Esophagus squamous epithelium (tissue), 5 donors: ENCODE measurements around the gene INSYN1. TPM values are rescaled to one million over a fixed set of nuclear protein-coding genes. Genes with fewer than 3 reads are reported as not detected.
"Not testable (repeated sequence)": the region's sequence is repeated elsewhere in the genome, so short reads cannot be mapped to it uniquely, and the experiment has no call there.

Experiments used
- DNase-seq: peaks from one replicate; lab custom pipeline; 2025; lab: John Stamatoyannopoulos, UW
- H3K27ac ChIP-seq, 4 donors: fragments of 200-600 bp; sonication (generic); one replicate each; pipeline ENCODE4 v1.5.1; 2016 to 2019; ENCODE audit warnings: mild to moderate bottlenecking in 1 of 4
- H3K27me3 ChIP-seq, 4 donors: fragments of 200-600 bp; sonication (generic); 1 replicate in 3 of 4; 2 replicates in 1 of 4; pipeline versions ENCODE4 v1.5.1 to v1.6.0; 2017 to 2021; ENCODE audit warnings: antibody characterized with exemption in 1 of 4
- H3K36me3 ChIP-seq, 3 donors: fragments of 200-600 bp; sonication (generic); one replicate each; pipeline ENCODE4 v1.5.1; 2016 to 2019
- H3K4me1 ChIP-seq, 3 donors: fragments of 200-600 bp; sonication (generic); one replicate each; pipeline ENCODE4 v1.5.1; 2017 to 2019
- H3K4me3 ChIP-seq, 4 donors: fragments of 200-600 bp; sonication (generic); 1 replicate in 3 of 4; 2 replicates in 1 of 4; pipeline ENCODE4 v1.5.1; 2016 to 2019; ENCODE audit warnings: mild to moderate bottlenecking in 2 of 4, moderate library complexity in 1 of 4
- H3K9me3 ChIP-seq, 3 donors: fragments of 200-600 bp; sonication (generic); one replicate each; pipeline ENCODE4 v1.5.1; 2016 to 2019
- CTCF ChIP-seq, 6 experiments: fragments of 450-650 bp in 4 of 6; fragments of 200-600 bp in 2 of 6; sonication (generic) in 2 of 6; IDR thresholded peaks; one replicate each; pipeline ENCODE4 v1.5.1; 2016 to 2019; ENCODE audit warnings: antibody characterized with exemption in 6 of 6, mild to moderate bottlenecking in 4 of 6, moderate library complexity in 4 of 6
- POLR2A ChIP-seq, 4 donors: fragments of 450-650 bp; IDR thresholded peaks; one replicate each; pipeline ENCODE4 v1.6.1; 2017; ENCODE audit warnings: antibody characterized with exemption in 4 of 4, mild to moderate bottlenecking in 4 of 4, moderate library complexity in 3 of 4
- WGBS, 2 donors: methylation state at CpG; one replicate each; pipeline ENCODE4 v1.1.5; 2018; 5-methylcytosine and 5-hydroxymethylcytosine counted together
- intact Hi-C: fragments of 100-400 bp; cut with DNase I; formaldehyde crosslinking; loops from one replicate; pipeline ENCODE4 v1.15.0; 2022
- total RNA-seq, 4 donors: library from RNA; depleted of rRNA; stranded (reverse); fragments of >200 nt; gene quantifications; one replicate each; pipeline ENCODE4 v1.1.0, GENCODE V29; 2016
- donor health status: DM: yes; HTN: yes; CAD: no.

The INSYN1 gene
- total RNA-seq, 4 donors from 2014 or later, result 0.38 to 20.9 (median 9.3) TPM

- peaks cover 0 to 77% (median 8%) of the 10 kb centered on the region in 3 donors for H3K36me3 ChIP-seq
- DNase-seq, result no peak
- 67 to 71% methylated on average over 1 to 4 of the region's 4 CpGs for WGBS, 2 donors
- no peak overlapping the region for H3K27ac ChIP-seq
- intact Hi-C loops, result no loop called here
- no peak overlapping the region for H3K4me3 ChIP-seq
- TF ChIP-seq POLR2A (IDR thresholded peaks at IDR 0.05), result no peak
- TF ChIP-seq CTCF (IDR thresholded peaks at IDR 0.05), result no peak
- H3K27me3 ChIP-seq, result no peaks in the 10 kb centered on the region
- H3K4me1 ChIP-seq, result peaks cover 0 to 6% (median 0%) of the 10 kb centered on the region in 3 donors
- no peaks in the 10 kb centered on the region for H3K9me3 ChIP-seq
Observed at GRCh38 chr15:73709686-73710085, 43.5 kb downstream of the INSYN1 start.

GRCh38 chr15:73709241-73709640 lies 43.9 kb downstream of the INSYN1 start:
- no peak overlapping the region for H3K27ac ChIP-seq
- peaks cover 0 to 8% (median 0%) of the 10 kb centered on the region in 3 donors for H3K4me1 ChIP-seq
- no peak overlapping the region for H3K4me3 ChIP-seq
- no peaks in the 10 kb centered on the region for H3K27me3 ChIP-seq
- 83 to 100% methylated on average over 2 of the region's 6 CpGs for WGBS, 2 donors
- no peak for TF ChIP-seq CTCF (IDR thresholded peaks at IDR 0.05)
- no peak for TF ChIP-seq POLR2A (IDR thresholded peaks at IDR 0.05)
- H3K36me3 ChIP-seq, result peaks cover 0 to 79% (median 8%) of the 10 kb centered on the region in 3 donors
- H3K9me3 ChIP-seq, result no peaks in the 10 kb centered on the region
- intact Hi-C loops, result no loop called here
- no peak for DNase-seq

- no peak overlapping the region for H3K4me3 ChIP-seq
- no peak overlapping the region for H3K27ac ChIP-seq
- H3K9me3 ChIP-seq, result no peaks in the 10 kb centered on the region
- H3K4me1 ChIP-seq, result peaks cover 0 to 8% (median 0%) of the 10 kb centered on the region in 3 donors
- TF ChIP-seq POLR2A (IDR thresholded peaks at IDR 0.05), result no peak
- TF ChIP-seq CTCF (IDR thresholded peaks at IDR 0.05), result no peak
- intact Hi-C loops, result no loop called here
- H3K36me3 ChIP-seq, result peaks cover 0 to 78% (median 3%) of the 10 kb centered on the region in 3 donors
- 83 to 90% methylated on average over 6 of the region's 6 CpGs for WGBS, 2 donors
- no peaks in the 10 kb centered on the region for H3K27me3 ChIP-seq
- no peak for DNase-seq
Observed at GRCh38 chr15:73708691-73709090, 44.5 kb downstream of the INSYN1 start.

GRCh38 chr15:73704869-73705645 lies 48.1 kb downstream of the INSYN1 start:
- intact Hi-C loops, result no loop called here
- 49 to 77% methylated on average over 7 to 11 of the region's 13 CpGs for WGBS, 2 donors
- peak; percentile 54 to 82 (median 70) for TF ChIP-seq CTCF (IDR thresholded peaks at IDR 0.05)
- no peak for TF ChIP-seq POLR2A (IDR thresholded peaks at IDR 0.05)

GRCh38 chr15:73704142-73704868 lies 48.8 kb downstream of the INSYN1 start:
- H3K27me3 ChIP-seq, H3K4me3 ChIP-seq, H3K4me1 ChIP-seq, intact Hi-C loops, H3K27ac ChIP-seq, H3K9me3 ChIP-seq, DNase-seq: not testable (repeated sequence)
- peaks cover 0 to 53% (median 3%) of the 10 kb centered on the region in 3 donors for H3K36me3 ChIP-seq
- 60 to 85% methylated on average over 2 to 4 of the region's 23 CpGs for WGBS, 2 donors

More at GRCh38 chr15:73704869-73705645, 48.1 kb downstream of the INSYN1 start:
- DNase-seq, result peak; percentile 2
- Histone ChIP-seq H3K4me3 (no peak overlapping the region), H3K9me3 (no peaks in the 10 kb centered on the region), H3K27me3 (no peaks in the 10 kb centered on the region), H3K4me1 (peaks cover 0 to 8% (median 0%) of the 10 kb centered on the region in 3 donors), H3K27ac (no peak overlapping the region), H3K36me3 (peaks cover 0 to 60% (median 3%) of the 10 kb centered on the region in 3 donors)

- peaks cover 0 to 48% (median 3%) of the 10 kb centered on the region in 3 donors for H3K36me3 ChIP-seq
- H3K4me3 ChIP-seq, H3K27me3 ChIP-seq, H3K9me3 ChIP-seq, DNase-seq, H3K27ac ChIP-seq, intact Hi-C loops, H3K4me1 ChIP-seq: not testable (repeated sequence)
- WGBS, 2 donors, result 82 to 86% methylated on average over 9 to 13 of the region's 23 CpGs
Observed at GRCh38 chr15:73703601-73704000, 49.5 kb downstream of the INSYN1 start.

- peaks cover under 1 to 12% (median 3%) of the 10 kb centered on the region in 3 donors for H3K4me1 ChIP-seq
- H3K27me3 ChIP-seq, H3K9me3 ChIP-seq, intact Hi-C loops, H3K27ac ChIP-seq, DNase-seq, H3K4me3 ChIP-seq: not testable (repeated sequence)
- H3K36me3 ChIP-seq, result peaks cover 0 to 38% (median 3%) of the 10 kb centered on the region in 3 donors
- 89 to 100% methylated on average over 1 to 19 of the region's 33 CpGs for WGBS, 2 donors
Observed at GRCh38 chr15:73702311-73703239, 50.6 kb downstream of the INSYN1 start.
